OCI-M2 (cell line): ENCODE results near the gene CDC45.

Source experiments
- DNase-seq: peaks from one replicate; lab custom pipeline; 2025; ENCODE audit not compliant: unreplicated experiment; lab: John Stamatoyannopoulos, UW

CDC45 gene

DNA sequence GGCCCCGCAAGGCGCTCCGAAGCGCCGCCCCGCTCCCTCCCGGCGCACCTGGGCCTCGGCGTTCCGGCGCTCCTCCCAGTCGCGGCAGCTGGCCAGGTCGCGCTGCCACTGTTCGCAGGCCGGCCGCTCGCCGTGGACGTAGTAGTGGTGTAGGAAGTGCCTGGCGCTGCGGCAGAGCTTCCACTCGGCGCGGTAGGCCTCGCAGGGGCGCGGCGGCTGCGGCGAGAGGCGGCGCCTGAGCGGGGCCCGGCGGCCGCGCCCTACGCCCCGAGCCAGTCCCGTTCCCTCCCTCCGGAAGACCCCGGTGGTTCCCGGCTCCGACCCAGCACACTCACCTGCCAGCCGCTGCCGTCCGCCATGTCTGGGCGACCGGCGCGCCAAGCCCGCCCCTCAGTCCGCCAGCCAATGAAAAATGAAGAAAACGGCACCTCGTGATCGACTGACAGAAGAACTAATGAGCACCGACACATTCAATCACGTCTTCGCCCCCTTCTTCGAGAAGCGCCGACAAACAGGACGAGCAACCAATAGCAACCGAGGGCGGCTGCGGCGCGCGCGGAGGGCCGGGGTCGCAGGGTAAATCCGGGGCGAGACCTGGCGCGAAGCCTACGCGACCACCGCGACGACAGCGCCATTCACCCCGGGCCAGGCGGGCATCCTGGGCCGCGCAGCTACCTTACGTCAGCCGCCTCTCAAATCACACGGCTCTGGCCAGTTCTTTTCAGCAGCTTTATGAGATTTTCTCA lies 32.2 kb upstream of the CDC45 start, which contains the start of gene C22orf39:
C22orf39 (minus strand) TSS at position 382 of the 746 bp plus-strand sequence; CDS start at position 359, 23 bp downstream.
- peak; percentile 26 for DNase-seq

- DNase-seq = no peak
Measured at GRCh38 chr22:19448076-19448607, 31.6 kb upstream of the CDC45 start.

DNA sequence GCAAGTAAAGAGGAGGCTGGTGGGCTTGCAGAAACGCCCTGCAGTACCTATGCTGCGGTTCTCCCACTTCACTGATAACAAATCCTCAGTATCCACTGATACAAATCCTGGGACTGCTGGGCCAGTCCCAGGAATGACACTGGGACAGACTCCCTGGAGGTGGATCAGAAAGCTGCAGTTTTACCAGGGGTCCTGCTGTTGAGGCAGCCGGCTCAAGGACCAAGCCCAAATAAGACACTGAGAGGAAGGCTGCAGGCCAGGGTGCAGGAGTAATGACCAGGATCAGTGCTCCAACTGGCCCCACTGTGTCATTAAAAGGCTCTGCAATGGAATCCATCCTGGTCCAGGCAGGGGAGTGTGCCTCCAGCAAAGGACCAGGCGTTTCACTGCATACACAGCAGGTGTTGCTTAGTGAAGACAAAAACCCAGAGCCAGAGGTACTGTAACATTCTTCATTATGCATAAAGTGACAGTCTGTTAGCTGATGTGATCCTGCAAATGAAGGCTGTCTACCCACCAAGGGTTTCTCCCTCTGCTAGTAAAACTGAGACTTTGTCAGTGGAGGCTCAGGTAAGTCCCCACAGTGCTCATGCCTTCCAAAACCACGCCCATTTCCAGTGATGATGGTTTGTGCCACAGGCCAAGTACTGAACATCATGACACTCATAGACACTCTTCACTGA lies 30.8 kb upstream of the CDC45 start:
- no peak for DNase-seq

- no peak for DNase-seq
Measured at GRCh38 chr22:19449422-19449767, 30.3 kb upstream of the CDC45 start.

GRCh38 chr22:19450363-19451175 lies 29.2 kb upstream of the CDC45 start:
- no peak for DNase-seq

DNA sequence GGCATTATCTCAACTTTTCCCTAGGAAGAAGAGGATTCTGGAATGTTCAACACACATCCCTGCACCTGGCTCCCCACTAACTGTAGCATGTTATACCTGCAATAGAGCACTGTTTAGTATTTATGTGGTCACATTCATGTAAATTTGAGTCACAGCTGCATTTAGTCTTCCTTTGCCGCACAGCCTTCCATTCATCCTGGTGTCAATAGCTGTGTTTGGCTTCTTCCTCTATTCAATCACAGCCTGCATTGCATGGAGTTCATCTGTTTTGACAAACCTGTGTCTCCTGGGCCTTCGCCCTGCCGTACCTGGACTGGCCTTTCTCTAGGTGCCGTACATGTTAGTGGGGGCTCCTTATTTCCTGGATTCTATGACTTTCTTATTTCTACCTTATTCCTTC lies 28.1 kb upstream of the CDC45 start:
- no peak for DNase-seq

GRCh38 chr22:19453718-19454117 lies 26.0 kb upstream of the CDC45 start:
- DNase-seq = no peak

DNA sequence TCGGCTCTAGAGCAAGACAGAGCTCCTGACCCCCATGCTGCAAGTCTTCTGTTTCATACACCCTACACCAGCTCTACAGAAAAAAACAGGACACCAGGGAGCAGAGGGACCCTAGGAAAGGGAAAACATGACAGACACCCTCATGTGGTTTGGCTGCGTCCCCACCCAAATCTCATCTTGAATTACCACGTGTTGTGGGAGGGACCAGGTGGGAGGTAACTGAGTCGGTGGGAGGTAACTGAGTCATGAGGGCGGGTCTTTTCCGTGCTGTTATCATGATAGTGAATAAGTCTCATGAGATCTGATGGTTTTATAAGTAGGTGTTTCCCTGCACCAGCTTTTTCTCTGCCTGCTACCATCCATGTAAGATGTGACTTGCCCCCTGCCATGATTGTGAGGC lies 25.6 kb upstream of the CDC45 start:
- no peak for DNase-seq

GRCh38 chr22:19455033-19455432 lies 24.7 kb upstream of the CDC45 start:
- DNase-seq = no peak

GRCh38 chr22:19455585-19456370 lies 23.9 kb upstream of the CDC45 start:
- no peak for DNase-seq

DNA sequence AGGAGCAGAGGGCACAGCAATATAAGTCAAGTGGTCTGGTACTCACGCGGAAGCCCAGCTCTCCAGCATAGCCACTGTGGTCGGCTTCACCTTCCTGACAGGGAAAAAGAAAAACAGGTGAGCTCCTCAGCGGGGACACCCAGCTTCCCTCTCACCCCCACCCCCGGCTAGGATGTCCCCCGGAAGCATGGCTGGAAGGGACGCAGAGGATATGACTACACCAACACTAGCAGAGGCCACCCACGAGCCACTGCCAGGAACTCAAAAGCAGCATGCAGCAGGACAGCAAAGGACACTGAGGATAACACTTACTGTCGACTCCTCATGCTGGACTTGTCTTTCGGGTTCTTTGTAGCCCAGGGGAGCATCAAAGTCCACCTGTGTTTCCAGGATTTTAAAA lies 23.2 kb upstream of the CDC45 start:
- DNase-seq = no peak

GRCh38 chr22:19457828-19458428 lies 21.8 kb upstream of the CDC45 start:
- no peak for DNase-seq

- no peak for DNase-seq
Measured at GRCh38 chr22:19460036-19460435, 19.7 kb upstream of the CDC45 start.

DNA sequence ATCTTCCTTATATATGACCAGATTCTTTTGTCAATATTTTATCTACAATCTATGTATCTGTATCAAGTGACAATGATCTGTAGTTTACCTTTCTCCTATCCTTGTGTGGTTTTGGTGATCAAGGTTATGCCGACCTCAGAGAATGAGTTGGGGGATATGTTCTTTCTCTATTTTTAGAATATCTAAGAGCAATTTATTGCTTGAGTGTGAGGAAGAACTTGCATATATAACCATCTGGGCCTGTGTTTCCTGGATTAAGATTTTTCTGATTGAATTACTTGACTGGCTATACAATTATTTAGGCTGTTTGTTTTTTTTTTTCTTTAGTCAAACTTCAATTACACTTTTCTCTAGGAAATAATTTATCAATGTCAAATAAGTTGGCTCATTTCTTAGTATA lies 18.2 kb upstream of the CDC45 start:
- DNase-seq = no peak

DNA sequence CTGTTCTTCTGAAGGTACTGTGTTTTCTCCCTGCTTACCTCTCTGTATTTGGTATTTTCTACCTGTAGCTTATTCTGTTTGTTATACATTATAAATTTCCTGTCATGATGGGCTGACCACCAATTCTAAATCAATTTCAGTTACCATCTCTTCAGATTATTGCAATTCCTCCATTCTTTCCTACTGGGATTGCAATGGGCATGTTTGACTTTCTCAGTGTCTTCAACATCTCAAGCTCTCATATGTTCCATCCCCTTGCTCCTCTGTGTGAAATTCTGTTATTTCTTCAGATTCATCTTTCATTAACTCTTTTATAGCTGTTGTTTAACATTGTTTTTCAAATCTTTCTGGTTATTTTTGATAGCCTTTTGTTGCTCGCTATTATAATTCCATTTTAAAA lies 16.7 kb upstream of the CDC45 start:
- DNase-seq = no peak

DNA sequence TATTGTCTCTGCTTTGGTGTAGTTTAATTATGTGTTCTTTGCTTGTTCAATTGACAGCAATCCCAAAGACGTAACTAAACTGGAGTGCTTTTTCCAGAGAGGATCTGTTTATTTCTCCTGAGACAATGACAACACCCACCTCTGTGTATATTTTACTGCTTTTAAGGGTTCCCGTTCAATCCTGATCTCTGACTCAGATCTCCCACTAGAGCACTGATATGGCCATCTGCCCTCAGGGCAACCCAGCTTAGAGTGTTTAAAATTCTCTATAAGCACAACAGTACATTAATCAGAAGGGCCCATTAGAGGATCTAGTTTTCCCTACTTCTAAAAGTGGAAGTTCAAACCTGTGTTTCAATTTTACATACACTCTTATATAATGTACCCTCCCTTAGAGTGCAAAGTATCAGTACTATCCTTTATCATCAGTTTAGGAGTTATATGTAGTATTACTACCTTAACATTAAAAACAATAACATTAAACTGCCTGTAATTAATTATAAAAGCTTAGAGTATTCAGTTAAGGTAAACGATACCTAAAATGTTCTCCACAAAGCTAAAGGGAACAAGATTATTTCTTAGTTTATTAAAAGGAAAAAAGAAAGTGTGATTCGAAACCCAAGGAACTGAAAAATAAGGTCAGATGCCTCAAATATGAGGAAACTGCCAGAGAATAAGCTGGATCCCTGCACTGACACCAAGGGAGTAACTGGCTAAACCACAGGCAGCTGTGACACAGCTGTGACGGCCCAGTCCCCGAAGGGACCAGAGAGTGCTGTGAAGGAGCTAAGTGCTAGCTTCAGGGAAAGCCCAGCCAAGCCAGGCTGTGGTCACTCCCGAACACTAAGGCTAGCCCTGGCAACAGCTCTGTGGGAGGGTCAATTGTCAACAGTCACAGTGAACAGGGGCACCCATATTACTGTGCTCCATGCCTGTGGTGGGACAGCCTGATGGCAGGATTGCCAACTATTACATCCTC lies 15.9 kb upstream of the CDC45 start:
- no peak for DNase-seq

- DNase-seq = no peak
Measured at GRCh38 chr22:19464546-19464945, 15.2 kb upstream of the CDC45 start.

DNA sequence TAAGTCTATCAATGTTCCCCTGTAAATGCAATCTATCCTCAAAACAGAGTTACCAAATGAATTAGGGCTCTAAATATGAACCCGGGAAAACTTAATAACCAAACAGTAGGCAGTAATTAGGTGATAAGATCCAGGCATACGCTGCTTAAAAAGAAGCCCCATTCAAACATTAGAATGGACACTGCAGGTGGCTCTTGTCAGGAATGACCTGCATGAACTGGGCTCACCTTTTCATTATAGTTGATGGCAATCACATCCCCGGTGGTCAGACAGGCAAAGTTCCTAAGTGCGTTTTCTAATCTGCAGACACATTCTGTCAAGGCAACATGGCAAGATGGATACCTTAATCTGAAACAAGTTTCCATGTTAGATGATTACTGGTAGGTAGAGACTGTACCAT lies 14.7 kb upstream of the CDC45 start:
- no peak for DNase-seq

GRCh38 chr22:19466126-19466716 lies 13.5 kb upstream of the CDC45 start:
- DNase-seq = no peak
